ENCODE measurements around the gene POFUT2. TPM values are rescaled to one million over a fixed set of nuclear protein-coding genes. Genes with fewer than 3 reads are reported as not detected.
A peak's percentile ranks its signal among the peaks of the same experiment; 100 is the strongest.

POFUT2 gene
- total and polyA plus RNA-seq, 10 donors, result 10.5 to 37.0 (median 26.7) TPM

DNA sequence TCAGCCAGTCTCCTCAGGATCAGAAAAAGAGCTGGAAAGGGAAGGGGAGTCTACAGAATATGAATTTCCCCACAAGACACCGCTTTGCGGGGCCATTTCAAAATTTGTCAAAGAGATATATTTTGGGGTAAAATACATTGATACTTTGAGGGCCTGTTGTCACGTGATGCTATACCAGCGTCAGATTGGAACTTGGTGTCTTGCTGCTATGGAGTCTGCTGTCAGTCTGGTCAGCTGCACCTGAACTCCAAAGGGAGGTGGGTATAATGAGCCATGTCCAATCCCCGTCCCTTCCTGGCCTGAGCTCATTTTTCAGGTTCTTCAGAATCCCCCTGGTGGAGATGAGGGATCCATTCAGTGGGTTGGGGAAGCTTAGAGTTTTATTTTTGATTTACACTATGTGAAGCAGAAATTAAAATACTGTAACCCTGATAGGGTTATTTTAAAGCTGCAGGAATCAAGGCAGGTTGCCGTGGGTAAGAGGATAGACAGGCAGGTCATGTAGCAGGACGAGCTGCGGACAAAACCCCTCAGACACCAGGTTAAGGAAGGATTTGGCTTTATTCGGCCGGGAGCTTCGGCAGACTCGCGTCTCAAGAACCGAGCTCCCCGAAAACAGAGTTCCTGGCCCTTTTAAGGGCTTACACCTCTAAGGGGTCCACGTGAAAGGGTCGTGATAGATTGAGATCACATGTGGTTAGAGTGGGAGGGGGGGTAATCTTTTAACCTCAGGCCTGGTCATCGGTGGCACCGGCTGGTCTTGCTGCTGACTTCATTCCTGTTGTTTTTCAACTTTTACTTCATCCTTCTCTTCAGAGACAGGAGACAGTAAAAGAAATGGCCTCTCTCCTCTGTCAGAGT is 2.2 kb upstream of the POFUT2 start:
- Histone ChIP-seq H3K36me3 (peaks cover 0 to 13% (median 10%) of the 10 kb centered on the region in 6 donors), H3K4me3 (no peak overlapping the region), H3K4me1 (peaks cover 37 to 82% (median 62%) of the 10 kb centered on the region in 6 donors), H3K27me3 (replicated peaks in 1 of 7) (no peaks in the 10 kb centered on the region), H3K9me3 (no peaks in the 10 kb centered on the region), H3K27ac (peak overlapping the region in 3 of 8 donors; percentile 88 to 93 (median 91))
- intact Hi-C loops (cut with DNase I; ENCODE audit: low total_unique reads), result no loop called here
- TF ChIP-seq POLR2A (IDR thresholded peaks at IDR 0.05) (no peak), POLR2AphosphoS5 (IDR thresholded peaks at IDR 0.05) (no peak)
- TF ChIP-seq, protein P1, sequence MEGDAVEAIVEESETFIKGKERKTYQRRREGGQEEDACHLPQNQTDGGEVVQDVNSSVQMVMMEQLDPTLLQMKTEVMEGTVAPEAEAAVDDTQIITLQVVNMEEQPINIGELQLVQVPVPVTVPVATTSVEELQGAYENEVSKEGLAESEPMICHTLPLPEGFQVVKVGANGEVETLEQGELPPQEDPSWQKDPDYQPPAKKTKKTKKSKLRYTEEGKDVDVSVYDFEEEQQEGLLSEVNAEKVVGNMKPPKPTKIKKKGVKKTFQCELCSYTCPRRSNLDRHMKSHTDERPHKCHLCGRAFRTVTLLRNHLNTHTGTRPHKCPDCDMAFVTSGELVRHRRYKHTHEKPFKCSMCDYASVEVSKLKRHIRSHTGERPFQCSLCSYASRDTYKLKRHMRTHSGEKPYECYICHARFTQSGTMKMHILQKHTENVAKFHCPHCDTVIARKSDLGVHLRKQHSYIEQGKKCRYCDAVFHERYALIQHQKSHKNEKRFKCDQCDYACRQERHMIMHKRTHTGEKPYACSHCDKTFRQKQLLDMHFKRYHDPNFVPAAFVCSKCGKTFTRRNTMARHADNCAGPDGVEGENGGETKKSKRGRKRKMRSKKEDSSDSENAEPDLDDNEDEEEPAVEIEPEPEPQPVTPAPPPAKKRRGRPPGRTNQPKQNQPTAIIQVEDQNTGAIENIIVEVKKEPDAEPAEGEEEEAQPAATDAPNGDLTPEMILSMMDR (IDR thresholded peaks at IDR 0.05 in 8 of 11, conservative IDR thresholded peaks at IDR 0.05 in 3 of 11), result no peak
- DNase-seq, result no peak
- 89 to 93% (median 91%) methylated on average over 19 of the region's 19 CpGs for WGBS, 5 donors

DNA sequence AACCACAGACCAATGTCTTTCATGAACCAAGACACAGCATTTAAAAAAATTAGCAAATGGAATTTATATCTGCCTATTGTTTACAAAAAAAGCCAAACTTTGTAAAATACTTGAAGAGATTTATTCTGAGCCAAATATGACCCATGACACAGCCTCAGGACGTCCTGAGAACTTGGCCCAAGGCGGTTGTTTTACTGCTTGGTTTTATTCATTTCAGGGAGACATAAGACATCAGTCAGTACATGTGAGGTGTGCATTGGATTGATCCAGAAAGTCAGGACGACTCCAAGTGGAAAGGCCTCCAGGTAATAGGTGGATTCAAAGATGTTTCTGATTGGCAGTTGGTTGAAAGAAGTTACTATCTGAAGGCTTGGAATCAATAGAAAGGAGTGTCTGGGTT is 1.4 kb upstream of the POFUT2 start:
- TF ChIP-seq POLR2A (IDR thresholded peaks at IDR 0.05), result no peak
- TF ChIP-seq, protein P1 (IDR thresholded peaks at IDR 0.05 in 8 of 11, conservative IDR thresholded peaks at IDR 0.05 in 3 of 11), result no peak
- TF ChIP-seq POLR2AphosphoS5 (IDR thresholded peaks at IDR 0.05), result no peak
- peak overlapping the region in 1 of 8 donors; percentile 81 for H3K4me3 ChIP-seq
- no peak for DNase-seq
- intact Hi-C loops (cut with DNase I; ENCODE audit: low total_unique reads), result no loop called here
- H3K27me3 ChIP-seq (replicated peaks in 1 of 7), result no peaks in the 10 kb centered on the region
- H3K36me3 ChIP-seq, result peaks cover 0 to 20% (median 17%) of the 10 kb centered on the region in 6 donors
- peak overlapping the region in 2 of 8 donors; percentile 2 to 91 for H3K27ac ChIP-seq
- no peaks in the 10 kb centered on the region for H3K9me3 ChIP-seq
- H3K4me1 ChIP-seq, result peaks cover 37 to 78% (median 56%) of the 10 kb centered on the region in 6 donors
- WGBS, 5 donors, result 89 to 97% (median 92%) methylated on average over 3 of the region's 3 CpGs

DNA sequence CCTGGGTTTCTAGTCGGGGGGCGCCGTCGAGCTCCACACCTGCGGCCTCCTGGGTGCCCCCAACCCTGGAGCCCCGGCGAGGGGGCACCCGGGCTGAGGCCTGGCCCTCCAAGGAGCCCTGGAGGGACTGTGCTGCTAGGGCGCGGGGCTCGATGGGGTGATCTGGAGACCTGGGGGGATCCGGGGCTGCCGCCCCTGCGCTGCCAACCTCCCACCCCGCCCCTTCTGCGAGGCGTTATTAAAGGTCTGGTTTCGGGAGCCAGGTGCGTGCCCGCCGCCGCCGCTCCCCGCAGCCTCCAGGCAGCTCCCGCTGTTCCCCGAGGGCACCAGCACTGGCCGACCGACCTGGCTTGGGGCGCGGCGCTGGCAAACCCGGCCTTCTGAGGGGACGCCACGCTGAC is 746 bp upstream of the POFUT2 start:
- Histone ChIP-seq H3K27me3 (replicated peaks in 1 of 7) (no peaks in the 10 kb centered on the region), H3K9me3 (no peaks in the 10 kb centered on the region), H3K27ac (peak overlapping the region in 7 of 8 donors; percentile 66 to 91 (median 87)), H3K4me1 (peaks cover 30 to 71% (median 49%) of the 10 kb centered on the region in 6 donors), H3K36me3 (peaks cover 0 to 27% (median 24%) of the 10 kb centered on the region in 6 donors), H3K4me3 (peak overlapping the region; percentile 40 to 82 (median 70))
- WGBS, 5 donors, result 20 to 66% (median 23%) methylated on average over 10 to 34 of the region's 34 CpGs
- intact Hi-C loops (cut with DNase I; ENCODE audit: low total_unique reads), result no loop called here
- no peak for DNase-seq
- TF ChIP-seq, protein P1 (IDR thresholded peaks at IDR 0.05 in 8 of 11, conservative IDR thresholded peaks at IDR 0.05 in 3 of 11), result no peak
- no peak for TF ChIP-seq POLR2A (IDR thresholded peaks at IDR 0.05)
- no peak for TF ChIP-seq POLR2AphosphoS5 (IDR thresholded peaks at IDR 0.05)
